ENCODE data around the gene MYL6B.

GRCh38 chr12:56118688-56119357 is 33.6 kb upstream of the MYL6B start:
- no peak for TF ChIP-seq CTCF (IDR thresholded peaks at IDR 0.05)
- no peak for TF ChIP-seq POLR2A (IDR thresholded peaks at IDR 0.05)
- no peak for TF ChIP-seq POLR2AphosphoS5 (IDR thresholded peaks at IDR 0.05)
- no peak for TF ChIP-seq EP300 (IDR thresholded peaks at IDR 0.05)
